HG03196 (cell line): ENCODE results near the gene MBP.
"Not testable (repeated sequence)": the region's sequence is repeated elsewhere in the genome, so short reads cannot be mapped to it uniquely, and the experiment has no call there.

ENCODE experiments used
- ATAC-seq: cut with Tn5 transposase; IDR thresholded peaks from one replicate; pipeline ENCODE4 v1.9.1; 2021; ENCODE audit not compliant: unreplicated experiment

Gene MBP

GRCh38 chr18:77031662-77032061 lies 100.9 kb downstream of the MBP start:
- no peak for ATAC-seq

- no peak for ATAC-seq
Observed at GRCh38 chr18:77030201-77030600, 102.4 kb downstream of the MBP start.

GRCh38 chr18:77025831-77026363 lies 106.7 kb downstream of the MBP start:
- no peak for ATAC-seq

GRCh38 chr18:77025123-77025522 lies 107.5 kb downstream of the MBP start:
- no peak for ATAC-seq

GRCh38 chr18:77024476-77024875 lies 108.1 kb downstream of the MBP start:
- no peak for ATAC-seq

- ATAC-seq = no peak
Observed at GRCh38 chr18:77023102-77023782, 109.3 kb downstream of the MBP start.

- ATAC-seq = no peak
Observed at GRCh38 chr18:77022556-77022955, 110.0 kb downstream of the MBP start.

GRCh38 chr18:77022116-77022515 lies 110.5 kb downstream of the MBP start:
- no peak for ATAC-seq

- not testable (repeated sequence) for ATAC-seq
Observed at GRCh38 chr18:77021478-77021877, 111.1 kb downstream of the MBP start.

- no peak for ATAC-seq
Observed at GRCh38 chr18:77021075-77021474, 111.5 kb downstream of the MBP start.

- ATAC-seq = no peak
Observed at GRCh38 chr18:77020561-77020960, 112.0 kb downstream of the MBP start.

- no peak for ATAC-seq
Observed at GRCh38 chr18:77019641-77020040, 112.9 kb downstream of the MBP start.

- not testable (repeated sequence) for ATAC-seq
Observed at GRCh38 chr18:77018650-77019049, 113.9 kb downstream of the MBP start.

- no peak for ATAC-seq
Observed at GRCh38 chr18:77017355-77017754, 115.2 kb downstream of the MBP start.

GRCh38 chr18:77016936-77017335 lies 115.6 kb downstream of the MBP start:
- ATAC-seq = no peak

GRCh38 chr18:77015771-77016710 lies 116.5 kb downstream of the MBP start:
- ATAC-seq = no peak

- no peak for ATAC-seq
Observed at GRCh38 chr18:77015169-77015568, 117.4 kb downstream of the MBP start.

- no peak for ATAC-seq
Observed at GRCh38 chr18:77014538-77014937, 118.0 kb downstream of the MBP start.

GRCh38 chr18:77013811-77014521 lies 118.6 kb downstream of the MBP start:
- no peak for ATAC-seq

GRCh38 chr18:77012806-77013541 lies 119.6 kb downstream of the MBP start:
- ATAC-seq = no peak

- ATAC-seq = no peak
Observed at GRCh38 chr18:77012120-77012519, 120.5 kb downstream of the MBP start.
